Gastroesophageal sphincter (tissue), 3 donors: Measurements from ENCODE around the gene KIF2C.

ENCODE experiments used
- CTCF ChIP-seq, 4 experiments: fragments of 200-600 bp in 2 of 4; fragments of 450-650 bp in 2 of 4; sonication (generic) in 1 of 4; IDR thresholded peaks; one replicate each; pipeline ENCODE4 v1.5.1; 2017 to 2019; ENCODE audit warnings: antibody characterized with exemption in 4 of 4, mild to moderate bottlenecking in 2 of 4, moderate library complexity in 2 of 4
- EP300 ChIP-seq: sonication (generic); formaldehyde crosslinking; IDR thresholded peaks from one replicate; pipeline ENCODE4 v1.6.1; 2017; ENCODE audit warnings: antibody characterized with exemption, mild to moderate bottlenecking
- POLR2A ChIP-seq, 2 donors: fragments of 450-650 bp; IDR thresholded peaks; one replicate each; pipeline ENCODE4 v1.6.1; 2017; ENCODE audit warnings: antibody characterized with exemption in 2 of 2, mild to moderate bottlenecking in 2 of 2, moderate library complexity in 1 of 2
- POLR2AphosphoS5 ChIP-seq: sonication (generic); formaldehyde crosslinking; IDR thresholded peaks from one replicate; pipeline ENCODE4 v1.6.1; 2017; ENCODE audit warnings: antibody characterized with exemption

DNA sequence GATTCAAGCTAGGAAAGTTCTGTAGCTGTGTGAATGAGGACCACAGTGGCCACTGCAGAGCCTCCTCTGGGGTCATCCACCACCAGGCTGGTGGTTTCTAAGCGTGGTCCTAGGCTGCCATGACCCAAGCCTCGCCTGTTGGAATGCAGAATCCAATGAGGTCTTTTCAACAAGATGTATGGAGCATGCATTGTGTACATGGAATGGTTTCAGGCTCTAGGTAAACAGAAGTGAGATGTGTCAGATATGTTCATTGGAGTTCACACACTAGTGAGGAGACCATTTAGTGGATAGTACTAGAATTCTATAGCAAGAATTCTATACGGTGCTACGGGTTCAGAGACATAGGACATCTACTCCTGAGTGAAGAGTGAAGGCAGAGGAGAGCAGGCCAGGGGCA lies 19.4 kb upstream of the KIF2C start:
- TF ChIP-seq CTCF (IDR thresholded peaks at IDR 0.05) (no peak), POLR2AphosphoS5 (no peak), EP300 (no peak), POLR2A (IDR thresholded peaks at IDR 0.05) (no peak)
